ENCODE results near the gene RPRD2. TPM values are rescaled to one million over a fixed set of nuclear protein-coding genes. Genes with fewer than 3 reads are reported as not detected.
"Not testable (repeated sequence)": the region's sequence is repeated elsewhere in the genome, so short reads cannot be mapped to it uniquely, and the experiment has no call there.

RPRD2 gene
- total RNA-seq, 1 experiment from 2014 or later = 29.9 TPM

DNA sequence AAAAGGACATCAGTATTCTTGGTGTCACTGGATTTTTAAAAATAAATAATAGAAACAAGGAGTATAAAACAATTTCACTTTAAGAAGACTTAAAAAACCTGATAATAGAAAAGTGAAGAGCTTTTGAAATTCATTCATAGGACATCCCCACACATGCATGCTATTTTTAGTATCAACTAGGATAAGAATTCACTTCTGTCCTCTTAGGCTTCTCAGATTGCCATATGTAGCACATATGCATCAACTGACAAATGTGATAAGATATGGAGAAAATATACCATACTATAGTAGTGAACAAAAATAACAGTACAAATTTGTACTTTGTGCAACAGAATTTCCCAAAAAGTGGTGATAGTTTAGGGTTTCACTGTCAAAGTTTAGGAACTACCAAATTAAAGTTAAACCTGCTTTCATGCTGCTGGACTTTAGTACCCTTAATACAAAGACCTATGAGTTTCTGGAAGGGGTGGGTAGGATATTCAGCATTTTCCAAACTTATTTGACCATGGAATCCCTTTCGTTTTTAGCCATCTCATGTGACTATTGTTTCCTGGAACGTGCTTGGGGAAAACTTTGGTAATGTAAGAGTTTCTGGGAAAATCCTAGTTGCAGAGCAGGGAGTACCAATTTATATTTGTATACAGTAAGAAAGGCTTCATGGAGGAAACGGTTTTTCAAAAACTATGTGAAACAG is 19.8 kb downstream of the RPRD2 start:
- H3K36me3 ChIP-seq (ENCODE audit: insufficient read depth, low read length) = no peaks in the 10 kb centered on the region
- no peak overlapping the region for H3K27ac ChIP-seq (ENCODE audit: low read length)
- H4K20me1 ChIP-seq (ENCODE audit: insufficient read depth, low read depth, low read length) = peaks cover 16% of the 10 kb centered on the region; the same call in 1 of the 2 replicates
- DNase-seq = no peak
- no peaks in the 10 kb centered on the region for H3K9me3 ChIP-seq (ENCODE audit: low read length)
- H3K4me3 ChIP-seq (ENCODE audit: low read length) = no peak overlapping the region
- no peaks in the 10 kb centered on the region for H3K9me2 ChIP-seq (replicated peaks; ENCODE audit: insufficient read depth, low read length)
- H3K79me2 ChIP-seq (ENCODE audit: low read length) = peaks cover 100% of the 10 kb centered on the region
- H3K9ac ChIP-seq (ENCODE audit: low read length) = no peak overlapping the region
- H3K4me1 ChIP-seq (ENCODE audit: low read length) = peaks cover 3% of the 10 kb centered on the region
- H3K4me2 ChIP-seq (ENCODE audit: low read depth, low read length, poor library complexity, severe bottlenecking) = no peak overlapping the region
- no peaks in the 10 kb centered on the region for H3K27me3 ChIP-seq (ENCODE audit: low read length)
- no peak overlapping the region for H2AFZ ChIP-seq (ENCODE audit: low read length)

DNA sequence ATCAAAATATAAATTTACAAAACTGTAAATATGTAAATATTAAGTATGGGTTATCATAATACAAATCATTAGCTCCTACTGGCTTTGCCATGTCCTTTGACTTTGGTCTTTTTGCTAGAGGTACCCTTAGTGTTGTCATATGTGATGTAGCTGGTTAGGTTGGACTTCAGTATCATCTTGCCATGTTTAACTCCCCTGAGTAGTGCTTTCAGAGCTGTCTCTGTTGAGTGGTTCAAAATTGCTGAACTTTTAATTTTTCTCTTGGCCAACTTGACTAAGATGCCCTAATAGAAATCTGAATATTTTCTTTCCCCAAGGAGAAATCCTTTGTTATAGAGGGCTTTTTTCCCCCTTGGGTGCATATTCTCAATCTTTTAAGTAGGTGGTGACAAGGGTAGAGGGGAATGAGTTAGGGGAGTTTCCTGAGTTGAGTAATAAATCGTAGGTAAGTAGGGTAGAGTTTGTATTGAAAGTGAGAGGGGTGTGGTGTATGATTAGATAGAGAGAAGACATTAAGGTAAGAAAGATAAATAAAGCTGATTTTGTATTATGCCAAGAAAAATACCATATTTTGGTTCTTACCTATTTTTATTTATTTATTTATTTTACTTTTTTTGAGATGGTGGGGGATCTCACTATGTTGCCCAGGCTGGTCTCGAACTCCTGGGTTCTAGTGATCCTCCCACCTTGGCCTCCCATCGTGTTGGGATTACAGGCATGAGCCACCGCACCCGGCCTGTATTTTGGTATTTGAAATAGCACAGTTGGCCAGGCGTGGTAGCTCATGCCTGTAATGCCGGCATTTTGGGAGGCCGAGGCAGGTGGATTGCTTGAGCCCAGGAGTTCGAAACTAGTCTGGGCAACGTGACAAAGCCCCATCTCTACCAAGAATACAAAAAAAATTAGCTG is 21.8 kb downstream of the RPRD2 start:
- no peak overlapping the region for H3K27ac ChIP-seq (ENCODE audit: low read length)

DNA sequence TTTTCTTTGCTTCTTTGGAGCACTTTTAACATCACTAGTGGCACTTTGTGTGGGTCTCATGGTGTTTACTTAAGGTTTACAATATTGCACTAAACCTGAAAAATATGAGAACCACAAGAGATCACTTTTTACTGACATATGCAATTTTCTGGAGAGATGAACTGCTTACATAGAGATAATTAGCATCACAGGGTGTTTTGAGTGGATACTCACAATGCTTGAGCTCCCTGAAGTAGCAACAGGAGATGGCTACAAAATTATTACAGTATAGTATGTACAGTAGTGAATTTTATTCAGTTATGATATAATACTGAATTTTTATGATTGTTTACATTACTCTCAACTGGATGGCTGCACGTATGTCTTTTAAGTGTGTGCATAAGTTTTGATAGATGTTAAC is 22.6 kb downstream of the RPRD2 start:
- H3K27ac ChIP-seq (ENCODE audit: low read length) = no peak overlapping the region
- H3K4me2 ChIP-seq (ENCODE audit: low read depth, low read length, poor library complexity, severe bottlenecking) = no peak overlapping the region
- DNase-seq = no peak
- H3K9me2 ChIP-seq (replicated peaks; ENCODE audit: insufficient read depth, low read length) = no peaks in the 10 kb centered on the region
- H4K20me1 ChIP-seq (ENCODE audit: insufficient read depth, low read depth, low read length) = 0 out of 2 replicates have a peak, but pooled peaks cover 13% of the 10 kb centered on the region
- H3K27me3 ChIP-seq (ENCODE audit: low read length) = no peaks in the 10 kb centered on the region
- H3K4me1 ChIP-seq (ENCODE audit: low read length) = peaks cover 10% of the 10 kb centered on the region
- no peaks in the 10 kb centered on the region for H3K9me3 ChIP-seq (ENCODE audit: low read length)
- H3K9ac ChIP-seq (ENCODE audit: low read length) = no peak overlapping the region
- H3K79me2 ChIP-seq (ENCODE audit: low read length) = peaks cover 99% of the 10 kb centered on the region
- H3K36me3 ChIP-seq (ENCODE audit: insufficient read depth, low read length) = no peaks in the 10 kb centered on the region
- no peak overlapping the region for H3K4me3 ChIP-seq (ENCODE audit: low read length)
- no peak overlapping the region for H2AFZ ChIP-seq (ENCODE audit: low read length)

More for the DNA sequence above, 21.8 kb downstream of the RPRD2 start:
- H3K4me1 ChIP-seq (ENCODE audit: low read length) = peaks cover 10% of the 10 kb centered on the region
- H3K27me3 ChIP-seq (ENCODE audit: low read length) = no peaks in the 10 kb centered on the region
- H3K9me3 ChIP-seq (ENCODE audit: low read length) = no peaks in the 10 kb centered on the region
- no peaks in the 10 kb centered on the region for H3K36me3 ChIP-seq (ENCODE audit: insufficient read depth, low read length)
- DNase-seq = no peak
- H3K9ac ChIP-seq (ENCODE audit: low read length) = no peak overlapping the region
- H3K79me2 ChIP-seq (ENCODE audit: low read length) = peaks cover 99% of the 10 kb centered on the region
- H3K9me2 ChIP-seq (replicated peaks; ENCODE audit: insufficient read depth, low read length) = no peaks in the 10 kb centered on the region
- no peak overlapping the region for H2AFZ ChIP-seq (ENCODE audit: low read length)
- H3K4me3 ChIP-seq (ENCODE audit: low read length) = no peak overlapping the region
- 0 out of 2 replicates have a peak, but pooled peaks cover 13% of the 10 kb centered on the region for H4K20me1 ChIP-seq (ENCODE audit: insufficient read depth, low read depth, low read length)
- no peak overlapping the region for H3K4me2 ChIP-seq (ENCODE audit: low read depth, low read length, poor library complexity, severe bottlenecking)

- H3K9ac ChIP-seq (ENCODE audit: low read length) = no peak overlapping the region
- 0 out of 2 replicates have a peak, but pooled peaks cover 8% of the 10 kb centered on the region for H4K20me1 ChIP-seq (ENCODE audit: insufficient read depth, low read depth, low read length)
- no peak overlapping the region for H3K4me3 ChIP-seq (ENCODE audit: low read length)
- H3K36me3 ChIP-seq (ENCODE audit: insufficient read depth, low read length) = no peaks in the 10 kb centered on the region
- no peaks in the 10 kb centered on the region for H3K27me3 ChIP-seq (ENCODE audit: low read length)
- no peak overlapping the region for H3K27ac ChIP-seq (ENCODE audit: low read length)
- H3K9me2 ChIP-seq (replicated peaks; ENCODE audit: insufficient read depth, low read length) = no peaks in the 10 kb centered on the region
- no peak overlapping the region for H2AFZ ChIP-seq (ENCODE audit: low read length)
- H3K4me1 ChIP-seq (ENCODE audit: low read length) = peaks cover 10% of the 10 kb centered on the region
- H3K4me2 ChIP-seq (ENCODE audit: low read depth, low read length, poor library complexity, severe bottlenecking) = no peak overlapping the region
- no peak for DNase-seq
- H3K9me3 ChIP-seq (ENCODE audit: low read length) = no peaks in the 10 kb centered on the region
- H3K79me2 ChIP-seq (ENCODE audit: low read length) = peaks cover 99% of the 10 kb centered on the region
Measured at GRCh38 chr1:150387200-150387599, 23.3 kb downstream of the RPRD2 start.

DNA sequence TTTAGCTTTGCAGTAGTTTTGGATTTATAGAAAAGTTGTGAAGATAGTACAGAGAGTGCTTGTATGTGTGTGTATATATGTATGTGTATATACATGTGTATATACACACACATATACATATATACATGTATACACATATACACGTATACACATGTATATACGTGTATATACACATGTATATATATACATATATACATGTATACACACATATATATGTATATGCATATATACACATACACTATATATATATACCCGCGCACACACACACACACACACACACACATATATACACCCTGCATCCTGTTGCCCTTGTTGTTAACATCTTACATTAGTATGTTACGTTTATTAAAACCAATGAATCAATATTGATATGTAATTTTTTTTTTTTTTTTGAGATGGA is 24.3 kb downstream of the RPRD2 start:
- Histone ChIP-seq H4K20me1 (ENCODE audit: insufficient read depth, low read depth, low read length) (0 out of 2 replicates have a peak, but pooled peaks cover 3% of the 10 kb centered on the region), H2AFZ (ENCODE audit: low read length) (no peak overlapping the region), H3K9ac (ENCODE audit: low read length) (no peak overlapping the region), H3K4me3 (ENCODE audit: low read length) (no peak overlapping the region), H3K9me3 (ENCODE audit: low read length) (no peaks in the 10 kb centered on the region), H3K4me2 (ENCODE audit: low read depth, low read length, poor library complexity, severe bottlenecking) (no peak overlapping the region), H3K36me3 (ENCODE audit: insufficient read depth, low read length) (no peaks in the 10 kb centered on the region), H3K27ac (ENCODE audit: low read length) (no peak overlapping the region), H3K79me2 (ENCODE audit: low read length) (peaks cover 99% of the 10 kb centered on the region), H3K9me2 (replicated peaks; ENCODE audit: insufficient read depth, low read length) (no peaks in the 10 kb centered on the region), H3K27me3 (ENCODE audit: low read length) (no peaks in the 10 kb centered on the region), H3K4me1 (ENCODE audit: low read length) (peaks cover 10% of the 10 kb centered on the region)
- no peak for DNase-seq

DNA sequence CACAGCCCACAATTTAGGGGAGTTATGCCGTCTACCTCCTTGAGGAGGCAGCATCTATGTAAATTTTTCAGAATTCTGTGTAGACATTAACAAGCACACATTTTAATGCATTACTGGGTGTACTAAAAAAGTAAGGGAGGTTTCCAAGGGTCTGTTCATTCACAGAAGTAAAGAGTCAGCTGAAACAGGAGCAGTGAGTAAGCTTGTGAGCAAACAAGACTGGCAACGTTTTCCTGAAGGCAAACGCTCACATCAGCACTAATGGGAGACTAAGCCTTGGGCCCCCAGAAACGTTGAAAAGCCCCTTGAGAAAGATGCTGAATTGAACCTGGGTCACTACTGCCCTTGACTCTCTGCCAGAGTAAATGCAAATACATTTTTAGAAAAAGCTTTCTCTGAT is 25.7 kb downstream of the RPRD2 start:
- Histone ChIP-seq H2AFZ (ENCODE audit: low read length) (no peak overlapping the region), H3K79me2 (ENCODE audit: low read length) (peaks cover 99% of the 10 kb centered on the region), H3K4me2 (ENCODE audit: low read depth, low read length, poor library complexity, severe bottlenecking) (no peak overlapping the region), H3K9me3 (ENCODE audit: low read length) (no peaks in the 10 kb centered on the region), H3K27ac (ENCODE audit: low read length) (no peak overlapping the region), H3K9me2 (replicated peaks; ENCODE audit: insufficient read depth, low read length) (no peaks in the 10 kb centered on the region), H3K36me3 (ENCODE audit: insufficient read depth, low read length) (no peaks in the 10 kb centered on the region), H4K20me1 (ENCODE audit: insufficient read depth, low read depth, low read length) (peaks cover 3% of the 10 kb centered on the region; the same call in 1 of the 2 replicates), H3K27me3 (ENCODE audit: low read length) (no peaks in the 10 kb centered on the region), H3K9ac (ENCODE audit: low read length) (no peak overlapping the region), H3K4me1 (ENCODE audit: low read length) (peaks cover 10% of the 10 kb centered on the region), H3K4me3 (ENCODE audit: low read length) (no peak overlapping the region)
- no peak for DNase-seq

GRCh38 chr1:150392627-150393026 is 28.7 kb downstream of the RPRD2 start:
- Histone ChIP-seq H3K27me3 (ENCODE audit: low read length) (no peaks in the 10 kb centered on the region), H3K4me3 (ENCODE audit: low read length) (no peak overlapping the region), H2AFZ (ENCODE audit: low read length) (no peak overlapping the region), H3K27ac (ENCODE audit: low read length) (no peak overlapping the region), H3K79me2 (ENCODE audit: low read length) (peaks cover 98% of the 10 kb centered on the region), H3K4me1 (ENCODE audit: low read length) (peaks cover 7% of the 10 kb centered on the region), H3K9ac (ENCODE audit: low read length) (no peak overlapping the region), H3K9me2 (replicated peaks; ENCODE audit: insufficient read depth, low read length) (no peaks in the 10 kb centered on the region), H3K36me3 (ENCODE audit: insufficient read depth, low read length) (no peaks in the 10 kb centered on the region), H4K20me1 (ENCODE audit: insufficient read depth, low read depth, low read length) (no peaks in the 10 kb centered on the region; the same call in 1 of the 2 replicates), H3K4me2 (ENCODE audit: low read depth, low read length, poor library complexity, severe bottlenecking) (no peak overlapping the region), H3K9me3 (ENCODE audit: low read length) (no peaks in the 10 kb centered on the region)
- DNase-seq = no peak

- not testable (repeated sequence) for H3K9me3 ChIP-seq (ENCODE audit: low read length); H3K9me2 ChIP-seq (replicated peaks; ENCODE audit: insufficient read depth, low read length)
- peaks cover 94% of the 10 kb centered on the region for H3K79me2 ChIP-seq (ENCODE audit: low read length)
Measured at GRCh38 chr1:150395115-150395514, 31.2 kb downstream of the RPRD2 start.

More at GRCh38 chr1:150395115-150395514, 31.2 kb downstream of the RPRD2 start:
- H3K4me2 ChIP-seq (ENCODE audit: low read depth, low read length, poor library complexity, severe bottlenecking); H3K9ac ChIP-seq (ENCODE audit: low read length); H4K20me1 ChIP-seq (ENCODE audit: insufficient read depth, low read depth, low read length); H3K27ac ChIP-seq (ENCODE audit: low read length); DNase-seq; H2AFZ ChIP-seq (ENCODE audit: low read length); H3K4me3 ChIP-seq (ENCODE audit: low read length); H3K4me1 ChIP-seq (ENCODE audit: low read length); H3K27me3 ChIP-seq (ENCODE audit: low read length); H3K36me3 ChIP-seq (ENCODE audit: insufficient read depth, low read length): not testable (repeated sequence)
